SU-DHL-6 (cell line): ENCODE data around the gene SLC12A8.

Source experiments
- EZH2phosphoT487 ChIP-seq: fragments of 200-600 bp; sonication (generic), shearing (Covaris generic); conservative IDR thresholded peaks from 2 replicates; pipeline ENCODE4 v1.6.1; 2018; ENCODE audit warnings: mild to moderate bottlenecking, antibody characterized with exemption, low read length, moderate library complexity, mixed read lengths
- TF ChIP-seq, protein P1 (sequence below): fragments of 200-600 bp; sonication (generic); IDR thresholded peaks from one replicate; pipeline ENCODE4 v1.5.1; 2017; ENCODE audit warnings: antibody characterized with exemption, mild to moderate bottlenecking, low read length, moderate library complexity; ENCODE audit not compliant: insufficient read depth, poor library complexity, severe bottlenecking

DNA sequence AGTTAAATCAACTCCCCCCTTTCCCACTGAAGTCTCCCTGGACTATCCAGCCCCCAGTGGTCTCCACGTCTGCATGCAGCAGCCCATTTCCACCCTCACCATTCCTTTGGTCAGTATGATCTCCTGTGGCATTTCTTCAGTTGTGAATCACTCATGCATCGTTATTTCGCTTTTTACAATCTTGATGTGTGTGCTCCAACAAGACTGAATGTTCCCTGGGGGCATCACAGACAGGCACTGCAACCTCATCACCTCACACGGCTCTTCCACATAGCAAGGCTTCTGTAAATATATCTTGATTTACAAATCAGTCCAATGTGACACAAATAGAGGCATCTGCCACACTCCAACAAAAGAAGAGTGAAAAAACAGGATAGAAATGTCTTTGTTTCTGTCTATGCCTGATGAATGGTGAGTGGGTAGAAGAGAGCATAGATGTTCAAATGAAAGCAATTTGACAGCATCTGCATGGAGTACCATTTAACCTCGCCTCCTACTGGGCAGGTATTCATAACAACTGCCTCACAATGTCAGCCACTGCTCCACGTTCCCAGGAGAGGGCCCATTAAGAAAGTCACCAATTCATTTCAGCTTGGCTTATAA lies 162.0 kb downstream of the SLC12A8 start:
- TF ChIP-seq, protein P1, sequence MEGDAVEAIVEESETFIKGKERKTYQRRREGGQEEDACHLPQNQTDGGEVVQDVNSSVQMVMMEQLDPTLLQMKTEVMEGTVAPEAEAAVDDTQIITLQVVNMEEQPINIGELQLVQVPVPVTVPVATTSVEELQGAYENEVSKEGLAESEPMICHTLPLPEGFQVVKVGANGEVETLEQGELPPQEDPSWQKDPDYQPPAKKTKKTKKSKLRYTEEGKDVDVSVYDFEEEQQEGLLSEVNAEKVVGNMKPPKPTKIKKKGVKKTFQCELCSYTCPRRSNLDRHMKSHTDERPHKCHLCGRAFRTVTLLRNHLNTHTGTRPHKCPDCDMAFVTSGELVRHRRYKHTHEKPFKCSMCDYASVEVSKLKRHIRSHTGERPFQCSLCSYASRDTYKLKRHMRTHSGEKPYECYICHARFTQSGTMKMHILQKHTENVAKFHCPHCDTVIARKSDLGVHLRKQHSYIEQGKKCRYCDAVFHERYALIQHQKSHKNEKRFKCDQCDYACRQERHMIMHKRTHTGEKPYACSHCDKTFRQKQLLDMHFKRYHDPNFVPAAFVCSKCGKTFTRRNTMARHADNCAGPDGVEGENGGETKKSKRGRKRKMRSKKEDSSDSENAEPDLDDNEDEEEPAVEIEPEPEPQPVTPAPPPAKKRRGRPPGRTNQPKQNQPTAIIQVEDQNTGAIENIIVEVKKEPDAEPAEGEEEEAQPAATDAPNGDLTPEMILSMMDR = no peak
- no peak for TF ChIP-seq EZH2phosphoT487
